ENCODE data around the gene NBPF3.

DNA sequence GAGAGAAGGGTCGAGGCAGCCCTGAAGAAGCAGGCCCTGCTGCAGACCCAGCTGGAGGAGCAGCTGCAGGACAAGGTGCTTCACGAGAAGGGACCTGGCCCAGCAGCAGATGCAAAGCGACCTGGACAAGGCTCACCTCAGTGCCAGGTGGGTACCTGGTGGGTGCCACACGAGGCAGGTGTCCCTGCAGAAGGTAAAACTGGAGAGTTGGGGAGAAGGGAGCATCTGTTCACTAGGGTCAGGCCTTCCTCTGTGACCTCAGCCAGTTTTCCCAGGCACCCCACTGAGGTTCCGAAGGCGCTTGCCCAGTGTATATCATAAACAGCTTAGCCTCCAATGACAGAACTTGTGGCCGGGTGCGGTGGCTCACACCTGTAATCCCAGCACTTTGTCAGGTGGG lies 5.5 kb upstream of the NBPF3 start:
- TF ChIP-seq, protein P1, sequence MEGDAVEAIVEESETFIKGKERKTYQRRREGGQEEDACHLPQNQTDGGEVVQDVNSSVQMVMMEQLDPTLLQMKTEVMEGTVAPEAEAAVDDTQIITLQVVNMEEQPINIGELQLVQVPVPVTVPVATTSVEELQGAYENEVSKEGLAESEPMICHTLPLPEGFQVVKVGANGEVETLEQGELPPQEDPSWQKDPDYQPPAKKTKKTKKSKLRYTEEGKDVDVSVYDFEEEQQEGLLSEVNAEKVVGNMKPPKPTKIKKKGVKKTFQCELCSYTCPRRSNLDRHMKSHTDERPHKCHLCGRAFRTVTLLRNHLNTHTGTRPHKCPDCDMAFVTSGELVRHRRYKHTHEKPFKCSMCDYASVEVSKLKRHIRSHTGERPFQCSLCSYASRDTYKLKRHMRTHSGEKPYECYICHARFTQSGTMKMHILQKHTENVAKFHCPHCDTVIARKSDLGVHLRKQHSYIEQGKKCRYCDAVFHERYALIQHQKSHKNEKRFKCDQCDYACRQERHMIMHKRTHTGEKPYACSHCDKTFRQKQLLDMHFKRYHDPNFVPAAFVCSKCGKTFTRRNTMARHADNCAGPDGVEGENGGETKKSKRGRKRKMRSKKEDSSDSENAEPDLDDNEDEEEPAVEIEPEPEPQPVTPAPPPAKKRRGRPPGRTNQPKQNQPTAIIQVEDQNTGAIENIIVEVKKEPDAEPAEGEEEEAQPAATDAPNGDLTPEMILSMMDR (IDR thresholded peaks at IDR 0.05) = no peak
- no peak for TF ChIP-seq POLR2A (IDR thresholded peaks at IDR 0.05)

All from thyroid gland (tissue), 4 donors.